GM18951 (cell line): ENCODE results near the gene CXCL12.

Source experiments
- POLR2A ChIP-seq: IDR thresholded peaks from 4 replicates; pipeline ENCODE4 v1.6.1; 2011; ENCODE audit warnings: mild to moderate bottlenecking; ENCODE audit not compliant: insufficient read length, insufficient read depth; ENCODE audit errors: extremely low read depth
- in situ Hi-C: fragments of 300-500 bp; cut with MboI; formaldehyde crosslinking; loops from one replicate; pipeline ENCODE4 v1.12.0; 2022; ENCODE audit warnings: low sequenced_read_pairs, mixed read lengths, inconsistent platforms; ENCODE audit not compliant: unreplicated experiment

CXCL12 gene

DNA sequence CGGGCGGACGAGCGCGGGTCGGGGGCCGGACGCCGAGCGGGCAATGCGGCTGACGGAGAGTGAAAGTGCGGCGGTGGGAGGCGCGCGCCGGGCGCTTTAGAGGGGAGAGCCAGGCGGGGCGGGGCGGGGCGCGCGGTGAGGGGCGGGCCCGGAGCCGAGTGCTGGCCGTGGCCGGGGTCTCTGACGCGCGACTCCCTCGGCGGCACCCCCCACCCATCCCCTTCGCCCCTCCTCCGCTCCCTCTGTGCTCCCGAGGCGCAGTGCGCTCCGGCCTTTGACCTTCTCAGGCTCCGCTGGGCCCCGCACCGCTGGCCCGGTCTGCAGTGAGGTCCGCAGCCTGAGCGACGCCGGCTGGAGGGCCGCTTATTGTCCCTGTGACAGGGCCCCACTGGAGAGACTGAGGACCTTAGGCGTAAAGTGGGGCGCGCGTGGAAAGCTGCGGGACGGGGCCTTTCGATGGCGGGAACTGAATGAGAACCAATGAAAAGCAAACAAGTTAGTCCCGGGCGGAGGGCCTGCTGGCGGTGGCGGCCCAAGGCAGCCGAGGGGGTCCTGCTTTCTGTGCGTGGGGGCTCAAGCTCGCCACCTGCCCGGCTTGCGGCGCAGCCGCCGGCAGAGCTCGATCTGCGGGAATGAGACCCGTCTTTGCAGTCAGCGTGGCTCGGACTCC lies at the start of gene CXCL12:
TSS of gene CXCL12 (minus strand) at position 72 of the 670 bp plus-strand sequence. CDS start 92 bp downstream, outside the sequence.
- TF ChIP-seq POLR2A: no peak
- in situ Hi-C loops: loop anchor here (25.0 kb wide), 1 partner anchor 477 kb away; no protein-coding TSS in a partner anchor

DNA sequence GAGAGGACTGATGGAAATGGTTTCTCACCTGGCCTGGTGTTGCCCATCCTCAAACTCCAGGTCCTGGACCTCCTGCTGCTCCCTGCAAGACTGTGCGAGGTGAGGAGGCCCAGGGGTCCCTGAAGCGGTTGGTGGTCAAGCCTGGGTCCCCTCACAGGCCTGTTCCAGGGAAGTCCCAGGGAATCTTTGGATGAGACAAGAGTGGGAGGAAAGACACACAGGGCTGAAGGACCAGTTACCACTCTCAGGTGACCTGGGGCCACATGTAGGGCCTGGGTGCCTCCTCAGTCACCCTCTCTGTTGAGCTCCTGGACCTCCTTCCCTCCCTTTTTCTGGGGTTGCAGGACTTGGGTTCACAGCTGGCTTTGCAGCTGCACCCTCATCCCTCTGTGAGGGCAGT lies 42.6 kb upstream of the CXCL12 start:
- TF ChIP-seq POLR2A: no peak
- in situ Hi-C loops: no loop called here

DNA sequence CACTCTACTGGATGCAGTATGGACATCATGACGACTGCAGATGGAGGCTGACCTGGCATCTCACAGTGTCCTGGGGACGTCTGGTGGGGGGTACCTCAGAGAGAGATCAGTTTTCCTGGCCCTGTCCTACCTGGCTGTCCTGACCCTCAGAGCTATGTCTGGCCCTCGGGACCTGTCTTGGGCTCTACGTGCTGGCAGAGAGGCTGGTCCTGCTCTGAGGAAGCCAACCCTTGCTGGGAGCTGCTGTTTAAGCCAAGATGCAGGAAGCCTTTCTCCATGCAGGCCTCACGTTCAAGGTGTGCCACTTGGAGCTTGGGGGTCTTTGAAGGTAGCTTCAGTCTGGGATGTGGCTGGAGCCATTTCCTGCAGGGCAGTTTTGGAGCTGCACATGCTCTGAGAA lies 42.1 kb upstream of the CXCL12 start:
- in situ Hi-C loops: no loop called here
- TF ChIP-seq POLR2A: no peak

DNA sequence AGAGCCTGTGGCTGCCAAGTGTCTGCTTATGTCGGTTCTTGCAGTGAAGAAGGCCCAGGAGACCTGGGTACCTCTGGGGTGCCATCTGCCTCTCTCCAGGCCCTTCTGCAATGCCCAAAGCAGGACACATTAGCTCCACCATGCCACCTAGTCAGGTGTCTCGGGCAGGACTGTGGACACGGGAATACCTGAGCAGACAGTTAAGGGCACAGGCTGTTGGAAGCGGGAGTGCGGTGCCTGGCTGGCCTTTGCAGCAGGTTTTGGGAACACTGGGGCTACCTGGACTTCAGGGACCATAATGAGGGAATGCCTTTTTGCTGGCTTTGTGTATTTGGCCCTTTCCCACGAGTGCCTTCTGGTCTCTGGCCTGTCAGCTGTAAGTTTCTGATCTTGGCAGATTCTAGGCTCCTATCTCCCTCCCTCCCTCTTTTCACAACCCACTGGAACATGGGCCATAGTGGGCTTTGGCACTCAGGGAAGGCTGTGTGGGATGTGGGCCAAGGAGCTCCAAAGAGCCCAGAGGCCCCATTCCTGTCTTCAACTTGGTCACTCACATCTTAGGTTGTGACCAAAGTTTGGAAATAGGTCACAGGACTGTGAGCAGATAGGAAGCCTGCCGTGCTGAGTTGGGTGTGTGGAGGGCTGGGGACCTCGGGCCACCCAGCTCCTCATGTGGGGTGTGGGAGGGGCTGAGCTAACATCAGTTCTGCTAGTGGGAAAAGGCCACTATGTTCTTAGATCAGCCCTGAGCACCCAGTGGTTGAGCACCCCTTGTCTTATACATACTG lies 41.5 kb upstream of the CXCL12 start:
- in situ Hi-C loops: no loop called here
- TF ChIP-seq POLR2A: no peak

DNA sequence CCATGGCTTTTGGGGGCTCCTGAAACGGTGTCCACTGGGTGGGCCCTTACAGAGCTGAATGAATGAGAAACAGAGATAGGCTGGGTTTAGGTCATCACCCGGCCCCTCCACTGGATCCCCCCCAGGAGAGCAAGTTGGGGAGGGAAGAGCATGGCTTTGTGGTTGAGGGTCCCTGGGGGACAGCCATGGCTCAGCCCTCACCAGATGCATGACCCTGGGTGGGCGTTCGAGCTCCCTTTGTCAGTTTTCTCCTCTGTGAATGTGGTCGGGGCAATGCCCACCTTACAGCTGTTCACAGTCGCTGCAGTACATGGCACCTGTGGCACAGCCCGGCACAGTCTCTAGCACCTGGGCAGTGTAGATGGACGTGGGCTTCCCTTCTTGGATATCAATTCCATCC lies 40.6 kb upstream of the CXCL12 start:
- in situ Hi-C loops: no loop called here
- TF ChIP-seq POLR2A: no peak

DNA sequence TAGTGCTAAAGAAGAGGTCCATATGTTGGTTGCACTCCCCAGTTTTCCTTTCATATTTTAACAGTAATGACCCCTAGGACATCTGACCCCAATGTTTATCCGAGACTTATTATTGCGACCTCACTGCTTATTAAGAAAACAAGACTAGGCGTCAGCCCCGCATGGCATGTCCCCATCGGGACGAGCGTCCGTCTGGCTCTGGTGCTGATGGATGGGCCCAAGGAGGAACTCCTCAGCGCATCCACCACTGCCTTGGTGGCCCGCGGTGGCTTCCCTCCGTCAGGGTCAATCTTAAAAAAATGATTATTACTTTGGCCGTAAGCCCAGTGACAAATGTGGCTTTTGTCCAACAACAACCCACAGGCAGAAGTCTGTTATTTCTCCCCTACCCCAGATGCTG lies 40.1 kb upstream of the CXCL12 start:
- in situ Hi-C loops: no loop called here

DNA sequence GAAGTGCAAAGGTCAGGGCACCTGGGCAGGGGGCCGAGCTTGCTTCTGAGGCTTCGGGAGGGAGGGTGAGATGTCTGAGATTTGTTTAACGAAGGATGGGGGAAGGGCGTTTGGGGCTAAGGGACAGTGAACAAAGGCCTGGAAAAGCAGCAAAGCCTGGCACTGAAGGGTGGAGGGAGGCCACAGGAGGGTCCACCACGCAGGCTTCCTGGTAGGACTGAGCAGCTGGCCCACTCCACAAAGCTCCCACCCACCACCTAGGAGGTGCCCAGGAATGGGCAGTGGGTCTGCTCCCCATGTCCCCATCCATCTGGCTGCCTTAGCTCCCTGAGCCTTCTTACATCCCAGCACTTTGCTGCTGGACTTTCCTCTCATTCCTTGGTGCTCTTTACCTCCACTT lies 39.4 kb upstream of the CXCL12 start:
- TF ChIP-seq POLR2A: no peak
- in situ Hi-C loops: no loop called here

More for the DNA sequence above, 40.1 kb upstream of the CXCL12 start:
- TF ChIP-seq POLR2A: no peak

DNA sequence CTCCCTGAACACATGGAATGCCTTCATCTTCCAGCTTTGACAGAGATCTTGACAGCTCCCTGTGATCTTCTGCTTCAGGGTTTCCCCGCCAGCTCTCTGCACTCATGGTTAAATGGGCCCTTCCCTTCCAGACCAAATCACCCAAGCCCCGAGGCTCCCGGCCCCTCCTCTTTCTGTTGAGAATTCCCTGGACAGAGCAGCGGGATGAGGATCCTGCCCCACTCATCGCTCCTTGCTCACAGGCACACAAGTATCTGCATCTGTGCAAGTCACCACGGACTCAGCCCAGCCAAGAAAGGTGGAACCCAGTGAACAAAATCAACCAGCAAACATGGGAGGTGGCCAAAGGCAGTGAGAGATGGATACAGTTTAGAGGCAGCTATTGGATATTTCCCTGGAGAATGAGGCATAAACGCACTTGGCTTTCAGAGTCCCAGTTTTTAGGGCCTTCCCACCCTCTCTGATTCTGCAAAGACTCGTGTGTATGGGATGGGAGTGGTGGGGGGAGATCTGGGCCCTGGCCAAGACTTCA lies 37.7 kb upstream of the CXCL12 start:
- no peak for TF ChIP-seq POLR2A
- in situ Hi-C loops: no loop called here

DNA sequence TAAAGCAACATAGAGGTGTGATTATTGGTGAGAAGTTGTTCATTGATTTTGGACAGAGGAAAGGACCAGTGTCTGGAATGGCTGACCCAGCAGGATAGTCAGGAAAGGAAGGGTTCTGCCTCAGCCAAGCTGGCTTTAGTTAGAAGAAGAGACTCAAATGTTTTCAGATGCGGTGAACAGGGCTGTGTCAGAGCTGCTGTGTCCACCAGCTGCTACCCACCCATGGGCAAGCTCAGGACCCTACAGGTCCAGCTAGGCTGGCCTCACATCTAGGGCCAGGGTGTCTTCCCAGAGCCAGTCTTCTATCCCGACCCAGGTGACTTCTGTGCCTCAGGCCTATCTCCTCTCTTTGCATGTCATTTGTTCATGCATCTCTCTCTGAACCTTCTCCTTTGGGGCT lies 37.3 kb upstream of the CXCL12 start:
- TF ChIP-seq POLR2A: no peak
- in situ Hi-C loops: no loop called here

DNA sequence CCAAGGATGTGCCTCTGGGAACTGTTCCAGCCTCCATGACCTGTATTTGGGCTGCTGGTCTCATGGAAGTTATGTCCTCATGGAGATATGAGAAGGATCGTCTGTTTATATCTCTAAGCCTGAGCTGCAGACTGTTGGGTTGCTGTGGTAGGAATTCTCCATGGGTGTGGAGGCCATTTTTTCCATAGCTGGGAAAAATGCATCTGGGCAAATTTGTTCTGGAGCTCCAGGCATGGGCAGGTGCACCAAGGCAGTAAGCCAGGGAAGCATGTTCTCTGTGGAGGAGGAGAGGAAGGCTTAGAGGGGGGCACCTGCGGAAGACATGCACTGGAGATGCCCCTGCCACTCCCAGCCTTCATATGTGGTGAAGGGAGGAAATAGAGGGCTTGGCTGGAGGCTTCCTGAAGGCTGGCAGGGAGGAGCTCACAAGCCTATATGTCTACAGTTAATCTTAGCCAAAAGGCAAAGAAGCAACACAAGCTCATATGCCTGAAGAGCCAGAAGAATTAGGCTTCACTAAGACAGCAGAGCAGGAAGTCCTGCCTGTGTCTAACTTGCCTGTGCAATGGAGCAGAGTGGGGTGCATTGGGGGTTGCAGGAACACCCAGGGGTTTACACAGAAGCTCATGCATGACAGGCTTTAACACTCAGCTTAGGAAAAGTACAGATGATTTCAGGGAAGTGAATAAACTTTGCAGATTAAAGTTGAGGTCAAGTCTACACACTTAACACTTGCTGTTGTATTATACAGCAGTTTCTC lies 35.1 kb upstream of the CXCL12 start:
- in situ Hi-C loops: no loop called here
- TF ChIP-seq POLR2A: no peak

DNA sequence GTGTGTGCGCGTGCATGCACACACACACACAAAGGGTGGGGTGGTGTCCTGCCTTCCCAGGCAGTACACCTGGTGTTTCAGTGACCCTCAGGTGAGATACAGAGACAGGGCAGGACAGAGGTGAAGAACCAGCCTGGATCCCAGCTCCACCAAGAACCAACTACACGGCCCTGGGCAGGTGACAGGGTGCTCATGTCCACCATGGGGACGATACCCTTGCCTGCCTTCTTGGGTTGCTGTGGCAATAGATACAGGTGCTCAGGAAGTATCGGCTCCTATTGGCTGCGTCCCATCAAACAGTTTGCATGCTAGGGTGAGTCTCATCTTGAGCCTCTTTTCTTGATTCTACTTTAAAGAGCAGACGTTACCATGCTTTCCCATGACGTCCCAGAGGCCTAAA lies 33.7 kb upstream of the CXCL12 start:
- TF ChIP-seq POLR2A: no peak
- in situ Hi-C loops: no loop called here

DNA sequence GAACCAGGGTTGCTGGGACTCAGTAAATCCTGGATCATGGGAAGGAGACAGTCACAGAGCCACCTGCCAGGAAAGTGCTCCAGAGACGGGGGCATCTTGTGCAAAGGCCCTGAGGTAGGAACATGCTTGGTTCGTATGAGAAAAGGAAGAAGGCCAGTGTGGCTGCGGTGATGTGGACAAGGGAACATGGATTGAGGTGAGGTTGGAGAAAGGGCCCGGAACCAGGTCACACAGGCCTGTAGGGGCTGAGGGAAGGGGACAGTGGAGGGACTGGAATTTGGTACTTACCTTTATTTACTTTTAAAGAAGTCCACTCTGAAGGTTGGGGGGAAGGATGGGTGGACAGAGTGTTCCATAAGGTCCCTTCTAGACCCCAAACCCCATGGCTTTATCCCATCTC lies 32.9 kb upstream of the CXCL12 start:
- in situ Hi-C loops: no loop called here
- no peak for TF ChIP-seq POLR2A

DNA sequence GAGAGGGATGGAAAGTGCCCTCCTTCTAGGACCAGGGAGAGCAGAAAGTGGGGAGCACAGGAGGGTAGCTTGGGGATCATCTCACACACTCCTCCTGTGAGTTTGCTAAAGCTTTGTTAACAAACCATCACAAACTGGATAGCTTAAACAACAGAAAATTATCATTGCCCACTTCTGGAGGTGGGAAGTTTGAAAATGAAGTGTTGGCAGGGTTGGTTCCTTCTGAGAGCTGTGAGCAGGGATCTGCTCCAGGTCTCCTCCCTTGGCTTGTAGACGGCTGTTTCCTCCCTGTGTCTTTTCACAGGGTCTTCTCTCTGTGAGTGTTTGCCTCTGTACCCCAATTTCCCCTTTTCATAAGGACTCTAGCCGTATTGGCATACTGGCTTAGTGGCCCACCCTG lies 32.0 kb upstream of the CXCL12 start:
- in situ Hi-C loops: no loop called here
- TF ChIP-seq POLR2A: no peak
